K562 (cell line): ENCODE measurements around the gene ACTR8. TPM values are rescaled to one million over a fixed set of nuclear protein-coding genes. Genes with fewer than 3 reads are reported as not detected.

Experiments used
- ELF1 ChIP-seq: fragments of 200-800 bp; sonication (Bioruptor generic); IDR thresholded peaks from 2 replicates; pipeline ENCODE4 v1.6.1; 2016; ENCODE audit warnings: missing genetic modification characterization, missing compliant biosample characterization
- ETV1 ChIP-seq: fragments of 450-650 bp; conservative IDR thresholded peaks from 2 replicates; pipeline ENCODE4 v1.6.1; 2016; ENCODE audit warnings: missing genetic modification characterization, control low read depth, low read depth, missing compliant biosample characterization
- GTF2E2 ChIP-seq: fragments of 200-800 bp; sonication (Bioruptor generic); IDR thresholded peaks from 2 replicates; pipeline ENCODE4 v1.6.1; 2016; ENCODE audit warnings: missing genetic modification characterization, missing compliant biosample characterization
- MAFK ChIP-seq: IDR thresholded peaks from 2 replicates; pipeline ENCODE4 v1.6.1; 2011; ENCODE audit warnings: low read length, improper control_type of control experiment
- NFIC ChIP-seq: fragments of 450-650 bp; IDR thresholded peaks from 2 replicates; pipeline ENCODE4 v1.6.1; 2017; ENCODE audit warnings: mild to moderate bottlenecking, inconsistent platforms
- NR2C2 ChIP-seq, 2 experiments: fragments of 200-800 bp in 1 of 2; sonication (Bioruptor generic) in 1 of 2; sonication (generic) in 1 of 2; formaldehyde crosslinking in 1 of 2; IDR thresholded peaks; 2 replicates each; pipeline versions ENCODE4 v1.6.1 to v1.8.0; 2016 to 2022; ENCODE audit warnings: mild to moderate bottlenecking in 1 of 2, missing compliant biosample characterization in 1 of 2, missing genetic modification characterization in 1 of 2, missing genetic modification reagents in 1 of 2
- PTBP1 ChIP-seq: fragments of 200-400 bp; formaldehyde crosslinking; IDR thresholded peaks from 2 replicates; pipeline ENCODE4 v1.6.1; 2017; ENCODE audit warnings: low read depth, low read length
- RBM14 ChIP-seq: fragments of 200-400 bp; formaldehyde crosslinking; IDR thresholded peaks from 2 replicates; pipeline ENCODE4 v1.6.1; 2018; ENCODE audit warnings: low read depth, mild to moderate bottlenecking, low read length, moderate library complexity, borderline replicate concordance; ENCODE audit not compliant: insufficient read depth
- SRSF1 ChIP-seq: fragments of 200-400 bp; formaldehyde crosslinking; IDR thresholded peaks from 2 replicates; pipeline ENCODE4 v1.6.1; 2017; ENCODE audit warnings: mild to moderate bottlenecking, low read depth, low read length, moderate library complexity
- STAT5A ChIP-seq: IDR thresholded peaks from 2 replicates; pipeline ENCODE4 v1.6.1; 2012; ENCODE audit warnings: low read length, inconsistent platforms, borderline replicate concordance
- ZNF253 ChIP-seq: fragments of 250-450 bp; sonication (Bioruptor Pico); conservative IDR thresholded peaks from 2 replicates; pipeline ENCODE4 v1.6.1; 2021; ENCODE audit warnings: mild to moderate bottlenecking
- polyA plus RNA-seq, 8 experiments: library from polyadenylated mRNA; depleted of rRNA in 4 of 8; stranded (reverse) in 5 of 8; unstranded in 3 of 8; fragments of >200 nt; fragmentation: Nextera tagmentation in 2 of 8; fragmentation: Illumina TruSeq in 1 of 8; extraction: Ambion mirVana in 2 of 8; extraction: Trizol in 1 of 8; gene quantifications; 2 replicates each; pipeline versions ENCODE4 v1.2.1 to v1.2.3, GENCODE V29; 2011 to 2014; ENCODE audit warnings: inconsistent platforms in 1 of 8, missing spikeins in 1 of 8
- total RNA-seq, 7 experiments: library from RNA; depleted of rRNA in 6 of 7; stranded (reverse); fragments of >200 nt in 6 of 7; fragmentation: Illumina TruSeq in 2 of 7; extraction: Trizol in 2 of 7; gene quantifications; 2 replicates each; pipeline versions ENCODE4 v1.2.1 to v1.2.3, GENCODE V29; 2011 to 2021; ENCODE audit warnings: low replicate concordance in 1 of 7
- TF ChIP-seq, protein P1 (sequence below): fragments of 450-650 bp; IDR thresholded peaks from 2 replicates; pipeline ENCODE4 v1.7.1; 2018; ENCODE audit warnings: mild to moderate bottlenecking, low read depth; ENCODE audit not compliant: partially characterized antibody
- TF ChIP-seq, protein P2 (sequence below): fragments of 250-450 bp; sonication (Bioruptor Pico); IDR thresholded peaks from 2 replicates; pipeline ENCODE4 v1.8.0; 2021; ENCODE audit warnings: borderline replicate concordance, mild to moderate bottlenecking, moderate library complexity; ENCODE audit not compliant: poor library complexity, severe bottlenecking
- TF ChIP-seq, protein P3 (sequence below): fragments of 450-650 bp; IDR thresholded peaks from 2 replicates; pipeline ENCODE4 v1.6.1; 2018; ENCODE audit not compliant: partially characterized antibody
- TF ChIP-seq, protein P4 (sequence below), 2 experiments: fragments of 450-650 bp; IDR thresholded peaks; 2 replicates each; pipeline ENCODE4 v1.6.1; 2016

Gene ACTR8
- total and polyA plus RNA-seq, 9 of the 15 experiments (the other 6 are each of a cell fraction or from before 2014, with no cell fraction given) = 4.8 to 24.2 (median 17.5) TPM

DNA sequence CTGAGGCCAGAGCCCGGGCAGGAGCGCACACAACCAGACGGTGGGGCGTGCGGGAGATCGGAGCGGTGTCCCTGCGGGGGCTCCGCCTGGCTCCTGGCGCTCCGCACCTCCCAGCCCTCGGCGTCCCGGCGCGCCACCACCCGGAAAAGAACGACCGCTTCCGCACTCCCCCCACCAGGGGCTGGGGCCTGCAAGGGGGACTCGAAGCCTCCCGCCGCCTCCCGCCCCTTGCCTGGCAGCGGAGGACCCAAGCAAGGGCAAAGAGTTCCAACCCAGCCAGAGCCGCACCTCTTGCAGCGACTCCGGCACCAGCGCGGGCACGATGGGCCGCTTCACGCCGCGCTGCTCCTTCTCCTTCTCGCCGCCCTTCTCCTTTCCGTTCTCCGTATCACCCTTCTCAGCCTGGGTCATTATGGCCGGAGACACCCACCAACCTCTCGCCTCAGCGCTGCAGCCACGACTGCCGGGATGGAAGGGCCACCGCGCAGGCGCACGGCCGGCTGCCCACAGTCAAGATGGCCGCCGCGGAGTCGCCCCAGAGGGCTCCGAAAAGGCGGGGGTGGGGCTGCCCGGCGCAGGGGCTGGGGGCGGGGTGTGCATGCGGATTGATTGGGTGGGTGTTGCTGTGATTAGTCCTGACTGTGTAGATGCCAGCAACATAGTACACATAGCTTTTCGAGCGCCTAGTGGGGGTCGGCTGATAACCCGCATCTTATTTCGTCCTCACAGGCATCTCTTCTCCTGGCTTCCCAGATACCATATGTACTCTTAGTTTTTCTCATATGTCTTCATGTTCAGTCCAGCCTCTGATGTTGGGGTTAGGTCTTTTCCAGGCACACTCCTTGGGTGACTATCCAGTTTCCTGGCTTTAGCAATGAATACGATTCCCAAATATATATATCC is at the start of gene ACTR8 (continued):
- TF ChIP-seq, protein P1, sequence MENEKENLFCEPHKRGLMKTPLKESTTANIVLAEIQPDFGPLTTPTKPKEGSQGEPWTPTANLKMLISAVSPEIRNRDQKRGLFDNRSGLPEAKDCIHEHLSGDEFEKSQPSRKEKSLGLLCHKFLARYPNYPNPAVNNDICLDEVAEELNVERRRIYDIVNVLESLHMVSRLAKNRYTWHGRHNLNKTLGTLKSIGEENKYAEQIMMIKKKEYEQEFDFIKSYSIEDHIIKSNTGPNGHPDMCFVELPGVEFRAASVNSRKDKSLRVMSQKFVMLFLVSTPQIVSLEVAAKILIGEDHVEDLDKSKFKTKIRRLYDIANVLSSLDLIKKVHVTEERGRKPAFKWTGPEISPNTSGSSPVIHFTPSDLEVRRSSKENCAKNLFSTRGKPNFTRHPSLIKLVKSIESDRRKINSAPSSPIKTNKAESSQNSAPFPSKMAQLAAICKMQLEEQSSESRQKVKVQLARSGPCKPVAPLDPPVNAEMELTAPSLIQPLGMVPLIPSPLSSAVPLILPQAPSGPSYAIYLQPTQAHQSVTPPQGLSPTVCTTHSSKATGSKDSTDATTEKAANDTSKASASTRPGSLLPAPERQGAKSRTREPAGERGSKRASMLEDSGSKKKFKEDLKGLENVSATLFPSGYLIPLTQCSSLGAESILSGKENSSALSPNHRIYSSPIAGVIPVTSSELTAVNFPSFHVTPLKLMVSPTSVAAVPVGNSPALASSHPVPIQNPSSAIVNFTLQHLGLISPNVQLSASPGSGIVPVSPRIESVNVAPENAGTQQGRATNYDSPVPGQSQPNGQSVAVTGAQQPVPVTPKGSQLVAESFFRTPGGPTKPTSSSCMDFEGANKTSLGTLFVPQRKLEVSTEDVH = no peak
- TF ChIP-seq RBM14 (no peak), NFIC (peak; percentile 44; the same call in 1 of the 2 replicates), ELF1 (tag) (peak; percentile 67), ETV1 (no peak; the same call in 1 of the 2 replicates), ZNF253 (no peak), MAFK (no peak), STAT5A (no peak), PTBP1 (no peak), SRSF1 (no peak), NR2C2 (CRISPR knock-in tag; IDR thresholded peaks at IDR 0.05) (no peak), NR2C2 (tag; IDR thresholded peaks at IDR 0.05) (peak; percentile 93), GTF2E2 (no peak)
- TF ChIP-seq, protein P2, sequence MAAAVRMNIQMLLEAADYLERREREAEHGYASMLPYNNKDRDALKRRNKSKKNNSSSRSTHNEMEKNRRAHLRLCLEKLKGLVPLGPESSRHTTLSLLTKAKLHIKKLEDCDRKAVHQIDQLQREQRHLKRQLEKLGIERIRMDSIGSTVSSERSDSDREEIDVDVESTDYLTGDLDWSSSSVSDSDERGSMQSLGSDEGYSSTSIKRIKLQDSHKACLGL (CRISPR knock-in tag) = no peak
- TF ChIP-seq, protein P3, sequence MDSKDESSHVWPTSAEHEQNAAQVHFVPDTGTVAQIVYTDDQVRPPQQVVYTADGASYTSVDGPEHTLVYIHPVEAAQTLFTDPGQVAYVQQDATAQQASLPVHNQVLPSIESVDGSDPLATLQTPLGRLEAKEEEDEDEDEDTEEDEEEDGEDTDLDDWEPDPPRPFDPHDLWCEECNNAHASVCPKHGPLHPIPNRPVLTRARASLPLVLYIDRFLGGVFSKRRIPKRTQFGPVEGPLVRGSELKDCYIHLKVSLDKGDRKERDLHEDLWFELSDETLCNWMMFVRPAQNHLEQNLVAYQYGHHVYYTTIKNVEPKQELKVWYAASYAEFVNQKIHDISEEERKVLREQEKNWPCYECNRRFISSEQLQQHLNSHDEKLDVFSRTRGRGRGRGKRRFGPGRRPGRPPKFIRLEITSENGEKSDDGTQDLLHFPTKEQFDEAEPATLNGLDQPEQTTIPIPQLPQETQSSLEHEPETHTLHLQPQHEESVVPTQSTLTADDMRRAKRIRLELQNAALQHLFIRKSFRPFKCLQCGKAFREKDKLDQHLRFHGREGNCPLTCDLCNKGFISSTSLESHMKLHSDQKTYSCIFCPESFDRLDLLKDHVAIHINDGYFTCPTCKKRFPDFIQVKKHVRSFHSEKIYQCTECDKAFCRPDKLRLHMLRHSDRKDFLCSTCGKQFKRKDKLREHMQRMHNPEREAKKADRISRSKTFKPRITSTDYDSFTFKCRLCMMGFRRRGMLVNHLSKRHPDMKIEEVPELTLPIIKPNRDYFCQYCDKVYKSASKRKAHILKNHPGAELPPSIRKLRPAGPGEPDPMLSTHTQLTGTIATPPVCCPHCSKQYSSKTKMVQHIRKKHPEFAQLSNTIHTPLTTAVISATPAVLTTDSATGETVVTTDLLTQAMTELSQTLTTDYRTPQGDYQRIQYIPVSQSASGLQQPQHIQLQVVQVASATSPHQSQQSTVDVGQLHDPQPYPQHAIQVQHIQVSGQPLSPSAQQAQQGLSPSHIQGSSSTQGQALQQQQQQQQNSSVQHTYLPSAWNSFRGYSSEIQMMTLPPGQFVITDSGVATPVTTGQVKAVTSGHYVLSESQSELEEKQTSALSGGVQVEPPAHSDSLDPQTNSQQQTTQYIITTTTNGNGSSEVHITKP = no peak
- TF ChIP-seq, protein P4, sequence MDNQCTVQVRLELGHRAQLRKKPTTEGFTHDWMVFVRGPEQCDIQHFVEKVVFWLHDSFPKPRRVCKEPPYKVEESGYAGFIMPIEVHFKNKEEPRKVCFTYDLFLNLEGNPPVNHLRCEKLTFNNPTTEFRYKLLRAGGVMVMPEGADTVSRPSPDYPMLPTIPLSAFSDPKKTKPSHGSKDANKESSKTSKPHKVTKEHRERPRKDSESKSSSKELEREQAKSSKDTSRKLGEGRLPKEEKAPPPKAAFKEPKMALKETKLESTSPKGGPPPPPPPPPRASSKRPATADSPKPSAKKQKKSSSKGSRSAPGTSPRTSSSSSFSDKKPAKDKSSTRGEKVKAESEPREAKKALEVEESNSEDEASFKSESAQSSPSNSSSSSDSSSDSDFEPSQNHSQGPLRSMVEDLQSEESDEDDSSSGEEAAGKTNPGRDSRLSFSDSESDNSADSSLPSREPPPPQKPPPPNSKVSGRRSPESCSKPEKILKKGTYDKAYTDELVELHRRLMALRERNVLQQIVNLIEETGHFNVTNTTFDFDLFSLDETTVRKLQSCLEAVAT (IDR thresholded peaks at IDR 0.05) = 0 out of 4 replicates have a peak, but pooled peaks of 1 of the 2 experiments have one; percentile 24
